Hematopoietic multipotent progenitor cell treated with erythropoietin and hydrocortisone succinate and interleukin-3 and kit ligand, for 6 days (in vitro differentiated cells): Measurements from ENCODE around the gene KIF7.

ENCODE experiments used
- DNase-seq: peaks from one replicate; pipeline ENCODE4 v3.0.0-alpha.2; 2015

The KIF7 gene

GRCh38 chr15:89668171-89668570 is 12.9 kb upstream of the KIF7 start:
- no peak for DNase-seq

GRCh38 chr15:89667706-89667960 is 12.4 kb upstream of the KIF7 start:
- DNase-seq, result no peak

- DNase-seq, result peak; percentile 21
These were observed 11.8 kb upstream of the KIF7 start for GRCh38 chr15:89666858-89667705.

DNA sequence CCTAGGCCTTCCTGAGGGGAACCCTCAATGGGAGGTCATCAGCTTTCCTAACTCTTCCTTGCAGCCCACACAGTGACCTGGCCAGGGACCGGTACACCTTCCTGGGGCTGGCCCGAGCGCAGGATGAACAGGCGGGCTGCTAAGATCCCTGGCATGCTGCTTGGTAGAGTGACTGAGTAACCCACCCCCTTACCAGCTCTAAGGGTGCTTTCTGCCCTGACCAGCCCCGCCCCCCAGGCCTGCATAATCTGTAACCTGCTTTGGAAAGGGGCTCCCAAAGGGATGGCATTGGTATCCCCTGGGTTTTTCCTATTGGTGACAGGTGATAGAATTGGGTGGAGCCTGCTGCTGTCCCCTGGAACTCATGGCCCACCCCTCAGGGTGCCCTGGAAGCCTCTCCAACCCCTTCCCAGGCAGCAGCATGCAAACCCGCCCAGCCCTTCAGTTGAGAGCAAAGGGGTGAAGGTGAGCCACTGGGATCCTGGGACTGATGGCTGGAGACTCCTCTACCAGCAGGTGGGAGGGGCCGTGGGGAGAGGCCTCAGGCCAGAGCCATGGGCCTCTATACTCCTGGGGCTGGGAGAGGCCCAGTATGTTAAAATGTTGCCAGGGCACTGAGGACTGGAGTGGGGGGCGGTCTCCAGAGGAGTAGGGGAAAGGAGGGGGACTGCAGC is 11.1 kb upstream of the KIF7 start:
- DNase-seq, result no peak

- DNase-seq, result peak; percentile 50
These were observed 10.3 kb upstream of the KIF7 start for GRCh38 chr15:89665449-89666181.

GRCh38 chr15:89664441-89665350 is 9.4 kb upstream of the KIF7 start:
- DNase-seq, result no peak

DNA sequence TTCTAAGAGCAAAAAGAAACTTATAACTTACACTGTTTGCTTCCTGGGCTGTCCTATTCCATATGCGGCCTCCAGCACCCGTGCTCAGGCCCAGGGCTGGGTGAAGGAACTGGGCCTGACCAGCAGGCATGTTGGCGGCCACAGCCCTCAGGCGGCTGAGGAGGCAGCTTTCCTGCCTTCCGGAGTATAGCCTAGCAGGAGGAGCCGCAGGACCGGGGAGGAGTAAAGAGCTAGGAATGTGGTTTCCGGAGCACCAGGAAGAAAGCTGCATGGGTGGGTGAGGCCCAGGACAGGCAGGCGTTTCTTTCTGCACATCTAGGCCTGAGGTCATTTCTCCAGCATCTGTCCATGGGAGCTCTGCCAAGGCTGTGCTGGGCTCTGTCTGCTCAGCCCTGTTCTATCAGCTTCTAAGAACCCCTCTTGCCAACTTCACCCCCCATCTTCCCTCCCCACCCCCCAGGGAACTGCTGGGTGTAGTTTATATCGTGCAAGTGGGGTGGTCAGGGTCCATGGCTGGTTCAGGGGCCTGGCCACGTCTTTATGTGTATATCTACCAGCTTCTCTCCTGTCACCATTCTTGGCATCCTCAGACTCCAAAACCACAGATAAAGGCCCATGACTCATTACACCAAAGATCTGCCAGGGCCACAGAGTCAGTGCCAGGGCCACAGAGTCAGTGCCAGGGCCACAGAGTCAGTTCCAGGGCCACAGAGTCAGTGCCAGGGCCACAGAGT is 7.8 kb upstream of the KIF7 start:
- DNase-seq, result peak; percentile 53

GRCh38 chr15:89660556-89660955 is 5.3 kb upstream of the KIF7 start:
- DNase-seq, result no peak

- DNase-seq, result no peak
These were observed 4.0 kb upstream of the KIF7 start for GRCh38 chr15:89659295-89659694.

DNA sequence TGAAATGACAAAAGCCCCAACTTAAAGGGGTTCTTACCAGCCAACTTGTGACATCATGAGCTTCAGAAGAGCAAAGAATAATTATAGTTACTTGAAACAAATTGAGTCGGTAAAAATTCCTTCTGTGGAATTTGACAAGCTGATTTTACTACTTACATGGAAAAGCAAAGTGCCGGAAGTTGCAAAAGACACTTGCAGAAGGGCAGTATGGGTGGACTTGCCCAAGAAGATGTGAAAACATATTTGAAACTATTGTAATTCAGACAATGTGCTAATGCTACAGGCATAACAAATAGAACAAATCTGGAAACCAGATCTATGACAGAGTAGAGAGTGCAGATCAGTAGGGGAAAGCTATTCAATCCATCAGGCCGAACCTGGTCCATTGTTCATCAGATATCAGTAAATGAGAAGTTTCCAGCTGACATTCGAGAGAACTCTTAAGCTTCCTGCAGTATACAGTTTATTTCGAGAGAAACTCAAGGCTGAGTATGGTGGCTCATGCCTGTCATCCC is 2.5 kb upstream of the KIF7 start:
- no peak for DNase-seq

DNA sequence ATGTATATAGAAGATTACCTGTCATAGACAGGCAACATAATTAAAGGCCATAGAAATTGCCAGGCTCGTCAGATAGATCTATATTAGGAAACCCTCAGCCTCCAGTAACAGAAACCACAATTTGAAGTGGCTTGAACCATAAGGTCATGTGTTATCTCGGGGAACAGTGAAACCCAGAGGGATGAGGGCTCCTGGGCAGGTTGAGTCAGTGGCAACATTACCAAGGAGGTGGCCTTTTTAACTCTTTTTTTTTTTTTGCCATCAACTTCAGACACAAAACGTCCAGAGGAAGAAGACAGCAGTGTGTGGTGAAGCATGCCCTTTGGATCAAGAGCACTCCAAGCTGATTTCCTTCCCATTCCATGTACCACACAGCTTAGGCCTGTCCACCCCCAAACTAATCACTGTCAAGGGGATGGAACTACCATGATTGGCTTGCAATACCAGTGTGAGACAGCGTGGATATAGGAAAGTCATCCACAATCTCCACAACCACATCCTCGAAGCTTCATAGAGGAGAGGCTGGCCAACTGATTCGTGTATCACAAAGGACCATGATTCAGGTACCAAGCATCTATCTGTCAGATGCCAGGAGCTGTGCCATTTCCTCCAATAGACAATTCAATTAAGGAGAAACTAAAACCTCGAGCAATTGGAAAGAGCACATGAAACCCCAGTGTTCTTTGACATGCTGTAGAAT is 999 bp upstream of the KIF7 start:
- DNase-seq, result peak; percentile 28

- no peak for DNase-seq
These were observed 936 bp downstream of the KIF7 start for GRCh38 chr15:89654301-89654761.

DNA sequence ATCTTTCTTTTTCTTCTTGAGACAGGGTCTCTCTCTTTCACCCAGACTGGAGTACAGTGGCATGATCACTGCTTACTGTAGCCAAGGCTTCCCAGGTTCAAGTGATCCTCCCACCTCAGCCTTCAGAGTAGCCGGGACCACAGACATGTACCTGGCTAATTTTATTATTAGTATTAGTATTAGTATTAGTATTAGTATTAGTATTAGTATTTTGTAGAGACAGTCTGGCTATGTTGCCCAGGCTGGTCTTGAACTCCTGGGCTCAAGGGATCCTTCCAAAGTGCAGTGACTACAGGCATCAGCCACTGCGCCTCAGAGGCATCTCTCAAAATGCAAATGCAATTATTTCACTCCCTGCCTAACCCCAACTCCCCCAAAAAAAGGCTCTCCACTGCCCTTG is 1.7 kb downstream of the KIF7 start:
- no peak for DNase-seq

- DNase-seq, result no peak
These were observed 2.6 kb downstream of the KIF7 start for GRCh38 chr15:89652666-89653065.

DNA sequence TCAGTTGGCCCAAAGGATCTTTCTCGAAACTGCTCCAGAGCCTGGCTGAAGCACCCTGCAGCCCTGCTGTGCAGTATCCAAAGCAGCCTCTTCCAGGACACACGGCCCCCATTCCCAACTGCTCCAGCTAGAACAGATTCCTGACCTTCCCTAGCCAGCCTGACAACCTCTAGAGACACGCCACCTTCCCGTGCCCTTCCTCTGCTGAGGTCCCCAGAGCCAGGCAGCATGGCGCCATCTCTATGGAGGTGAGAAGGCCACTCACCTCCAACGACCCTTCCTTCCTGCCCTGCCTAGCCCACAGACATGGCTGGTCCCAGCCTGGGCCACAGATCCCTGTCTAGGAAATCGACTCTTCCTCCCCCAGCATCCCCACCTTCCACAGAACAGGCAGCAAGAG is 3.1 kb downstream of the KIF7 start:
- no peak for DNase-seq

DNA sequence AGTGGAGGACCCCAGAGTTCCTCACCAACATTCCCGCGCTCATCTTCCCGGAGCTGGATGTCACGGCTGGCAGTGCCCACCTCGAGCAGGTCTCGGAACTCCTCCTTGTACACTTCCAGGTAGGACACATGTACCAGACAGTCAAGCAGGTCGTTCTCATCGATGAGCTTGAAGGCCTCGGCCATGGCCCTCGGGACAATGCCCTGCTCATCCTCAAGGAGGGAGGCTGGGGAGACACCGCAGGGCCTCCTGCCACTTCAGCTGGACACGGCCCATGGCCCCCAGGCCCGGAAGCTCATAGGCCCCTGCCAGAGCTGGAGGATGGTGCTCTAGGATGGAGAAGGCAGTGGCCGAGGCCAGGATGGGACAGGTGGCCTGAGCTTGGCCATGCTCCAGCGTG is 5.6 kb downstream of the KIF7 start:
- no peak for DNase-seq

DNA sequence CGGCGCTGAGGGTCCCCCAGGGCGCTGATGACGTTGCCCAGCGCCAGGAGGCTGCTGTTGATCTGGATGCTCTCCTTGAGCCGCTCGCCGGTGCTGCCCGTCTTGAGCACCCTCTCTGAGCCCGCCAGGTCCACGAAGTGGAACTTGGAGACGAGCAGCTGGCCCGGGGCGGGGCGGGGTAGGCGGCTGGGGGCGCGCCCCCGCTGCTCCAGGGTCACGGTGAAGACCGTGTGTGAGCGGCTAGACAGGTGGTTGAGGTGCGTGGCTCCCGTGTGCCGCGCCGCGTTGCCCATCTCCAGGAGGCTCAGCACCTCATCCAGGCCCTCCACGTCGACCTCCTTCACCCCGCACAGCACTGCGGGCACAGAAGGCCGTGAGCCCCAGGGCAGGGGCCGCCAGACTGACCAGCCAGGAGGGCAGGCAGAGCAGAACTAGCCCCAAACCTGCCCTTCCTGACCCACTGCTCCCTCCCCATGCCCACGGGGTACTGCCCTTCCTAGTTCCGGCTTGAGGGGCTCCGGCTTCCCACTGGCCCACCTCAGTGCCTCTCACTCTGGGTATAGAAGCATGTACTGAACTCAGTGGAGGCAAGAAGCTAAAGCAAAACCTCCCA is 6.1 kb downstream of the KIF7 start:
- no peak for DNase-seq

DNA sequence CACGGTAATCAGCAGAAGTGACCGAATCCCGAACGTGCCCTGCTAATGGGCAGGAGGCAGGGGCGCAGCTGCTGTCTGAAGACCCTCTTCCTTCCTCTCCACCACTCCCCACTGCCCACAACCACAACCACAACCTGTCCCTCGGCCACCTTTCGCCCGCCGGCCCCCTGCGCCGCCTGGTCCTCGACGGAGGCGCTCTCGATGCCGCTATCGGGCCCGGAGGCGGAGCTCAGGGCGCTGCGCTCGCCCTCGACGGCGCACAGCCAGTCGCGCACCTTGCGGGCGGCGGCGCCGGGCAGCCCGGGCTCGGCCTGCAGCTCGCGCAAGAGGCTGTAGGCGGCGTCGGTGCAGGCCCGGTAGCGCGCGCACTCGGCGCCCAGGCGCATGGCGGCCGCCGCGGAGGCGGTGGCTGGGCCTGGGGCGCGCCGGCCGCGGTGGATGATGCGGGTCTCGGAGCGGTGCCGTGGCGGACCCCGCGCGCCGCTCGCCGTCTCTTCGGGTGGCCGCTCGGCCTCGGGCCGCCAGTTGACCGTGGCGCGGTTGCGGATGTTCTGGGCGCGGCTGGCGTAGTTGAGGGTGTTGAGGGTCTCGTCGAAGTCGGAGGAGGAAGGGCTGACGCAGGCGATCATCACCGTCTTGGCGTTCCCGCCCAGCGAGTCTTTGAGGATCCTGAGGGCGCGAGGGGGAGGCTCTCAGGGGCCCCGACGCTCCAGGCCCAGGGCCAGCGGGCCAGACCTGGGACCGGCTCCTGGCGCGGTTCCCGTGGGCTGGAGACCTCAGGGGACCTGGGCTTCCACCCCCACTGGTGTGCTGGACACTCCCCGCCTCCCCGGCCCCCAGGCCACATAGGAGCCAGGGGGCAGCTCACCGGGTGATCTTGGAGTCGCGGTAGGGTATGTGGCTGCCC is 6.9 kb downstream of the KIF7 start:
- no peak for DNase-seq

GRCh38 chr15:89647191-89647851 is 7.9 kb downstream of the KIF7 start:
- DNase-seq, result peak; percentile 77
